Activated T-cell treated with anti-CD3 and anti-CD28 coated beads for 48 hours (primary cell): ENCODE data around the gene LIPI.
"Not testable (repeated sequence)": the region's sequence is repeated elsewhere in the genome, so short reads cannot be mapped to it uniquely, and the experiment has no call there.

ENCODE experiments used
- DNase-seq: peaks from one replicate; pipeline ENCODE4 v3.0.0-alpha.2; 2020; ENCODE audit warnings: low read depth

The LIPI gene

GRCh38 chr21:14072761-14073535 is 137.8 kb downstream of the LIPI start:
- DNase-seq = no peak

DNA sequence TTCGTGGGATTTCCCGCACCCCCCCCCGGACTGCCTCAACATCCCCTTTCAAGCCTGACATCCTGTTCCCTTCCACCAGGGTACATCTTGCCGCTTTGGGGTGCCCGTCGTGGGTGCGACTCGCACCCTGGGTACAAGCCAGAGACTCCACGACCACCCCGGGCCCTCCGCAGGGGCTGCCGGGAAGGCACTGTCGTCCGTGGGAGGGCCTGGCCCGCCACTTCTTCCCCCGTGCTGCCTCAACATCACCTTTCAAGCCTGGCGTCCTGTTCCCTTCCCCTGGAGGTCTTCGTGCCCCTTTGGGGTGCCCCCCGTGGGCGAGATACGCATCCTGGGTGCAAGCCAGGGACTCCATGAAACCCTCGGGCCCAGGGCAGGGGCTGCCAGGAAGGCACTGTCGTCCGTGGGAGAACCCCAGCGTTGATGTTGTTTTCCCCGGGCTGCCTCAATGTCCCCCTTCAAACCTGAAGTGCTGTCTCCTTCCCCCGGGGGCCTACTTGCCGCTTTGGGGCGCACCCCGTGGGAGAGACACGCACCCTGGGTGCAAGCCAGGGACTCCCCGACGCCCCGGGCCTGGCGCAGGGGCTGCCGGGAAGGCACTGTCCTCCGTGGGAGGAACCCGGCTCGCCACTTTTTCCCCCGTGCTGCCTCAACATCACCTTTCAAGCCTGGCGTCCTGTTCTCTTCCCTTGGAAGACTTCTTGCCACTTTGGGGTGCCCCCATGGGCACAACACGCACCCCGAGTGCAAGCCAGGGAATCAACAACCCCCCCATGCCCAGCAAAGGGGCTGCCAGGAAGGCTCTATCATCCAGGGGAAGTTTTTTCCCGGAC is 138.6 kb downstream of the LIPI start:
- DNase-seq = no peak

DNA sequence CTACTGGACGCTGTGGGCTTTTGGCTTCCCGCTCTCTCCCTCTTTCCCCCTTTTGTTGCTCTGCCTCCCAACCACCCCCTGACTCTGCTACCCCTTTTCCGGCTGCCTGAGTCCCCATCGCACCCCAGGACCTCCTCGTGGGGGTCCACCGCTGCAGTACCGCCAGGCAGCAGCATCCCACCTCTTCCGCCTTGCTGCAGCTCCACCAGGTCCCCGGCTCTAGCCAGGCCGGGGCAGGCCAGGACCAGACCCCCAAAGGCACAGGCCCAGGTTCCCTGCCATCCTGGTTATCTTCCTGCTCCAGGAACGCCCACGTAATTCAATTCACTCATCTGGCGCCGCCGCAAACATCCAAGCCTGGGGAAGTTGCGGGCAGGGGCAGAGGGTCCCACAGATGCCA is 139.8 kb downstream of the LIPI start:
- no peak for DNase-seq

DNA sequence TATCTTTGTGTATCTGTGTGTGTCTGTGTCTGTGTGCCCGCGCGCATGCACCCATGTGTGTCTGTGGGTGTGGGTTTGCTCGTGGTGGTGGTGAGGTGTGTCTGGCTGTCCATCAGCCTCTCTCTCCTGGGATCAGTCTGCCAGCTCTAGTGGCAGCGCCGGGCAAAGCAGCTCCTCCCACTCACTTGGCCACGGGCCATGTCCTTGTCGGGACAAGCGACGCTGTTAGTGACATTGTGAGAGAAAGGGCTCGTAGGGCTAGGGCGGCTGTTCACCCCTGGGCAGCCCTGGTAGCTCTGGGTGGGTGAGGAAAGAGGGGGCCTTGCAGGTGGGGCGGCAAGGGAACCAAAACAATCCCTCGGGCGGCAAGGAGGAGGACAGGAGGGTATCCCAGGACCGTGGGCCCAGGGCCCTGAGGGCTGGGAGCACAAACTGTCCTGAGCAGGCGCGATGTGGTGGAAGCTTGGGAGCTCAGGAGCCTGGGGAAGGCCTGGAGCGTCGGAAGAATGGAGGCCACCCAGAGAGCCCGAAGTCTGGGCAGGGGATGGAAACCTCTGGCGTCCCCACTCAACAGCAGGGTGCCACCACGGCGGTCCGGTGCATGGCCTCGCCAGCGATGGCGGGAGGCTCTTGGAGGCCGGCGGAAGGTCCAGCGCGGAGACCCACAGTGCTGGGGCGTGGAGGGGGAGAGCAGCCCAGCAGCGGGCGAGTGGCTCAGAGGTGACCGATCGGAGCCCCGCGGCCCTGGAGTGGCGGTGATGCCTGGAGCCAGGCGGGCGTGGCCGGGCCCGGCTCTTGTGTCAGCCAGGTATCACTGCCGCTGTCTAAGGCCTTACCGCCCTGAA is 140.5 kb downstream of the LIPI start:
- DNase-seq = no peak

GRCh38 chr21:14064296-14064645 is 146.5 kb downstream of the LIPI start:
- no peak for DNase-seq

- DNase-seq = not testable (repeated sequence)
These were observed 147.0 kb downstream of the LIPI start for GRCh38 chr21:14063620-14064295.

DNA sequence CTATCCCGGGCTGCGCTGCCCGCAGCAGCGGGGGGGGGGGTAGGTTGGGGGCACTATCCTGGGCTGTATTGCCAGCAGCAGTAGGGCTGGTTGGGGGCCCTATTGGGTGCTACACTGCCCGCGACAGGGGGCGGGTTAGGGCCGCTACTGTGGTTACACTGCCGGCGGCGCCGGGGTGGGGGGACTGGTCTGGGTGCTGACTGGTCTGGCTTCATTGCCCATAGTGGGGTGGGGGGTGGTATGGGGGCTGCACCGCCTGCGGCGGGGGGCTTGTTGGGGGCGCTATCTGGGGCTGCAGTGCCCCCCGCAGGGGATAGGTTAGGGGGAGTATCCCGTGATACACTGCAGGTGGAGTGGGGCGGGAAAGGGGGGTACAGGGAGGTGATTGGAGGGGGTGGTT is 148.1 kb downstream of the LIPI start:
- not testable (repeated sequence) for DNase-seq

- not testable (repeated sequence) for DNase-seq
These were observed 148.9 kb downstream of the LIPI start for GRCh38 chr21:14061820-14062219.

- not testable (repeated sequence) for DNase-seq
These were observed 151.6 kb downstream of the LIPI start for GRCh38 chr21:14058995-14059627.
